Measurements from ENCODE around the gene INSYN2B.

GRCh38 chr5:169861934-169862333, 118.4 kb downstream of the INSYN2B start:
- TF ChIP-seq EP300 (IDR thresholded peaks at IDR 0.05) (no peak), POLR2A (IDR thresholded peaks at IDR 0.05) (no peak)
- TF ChIP-seq, protein P1, sequence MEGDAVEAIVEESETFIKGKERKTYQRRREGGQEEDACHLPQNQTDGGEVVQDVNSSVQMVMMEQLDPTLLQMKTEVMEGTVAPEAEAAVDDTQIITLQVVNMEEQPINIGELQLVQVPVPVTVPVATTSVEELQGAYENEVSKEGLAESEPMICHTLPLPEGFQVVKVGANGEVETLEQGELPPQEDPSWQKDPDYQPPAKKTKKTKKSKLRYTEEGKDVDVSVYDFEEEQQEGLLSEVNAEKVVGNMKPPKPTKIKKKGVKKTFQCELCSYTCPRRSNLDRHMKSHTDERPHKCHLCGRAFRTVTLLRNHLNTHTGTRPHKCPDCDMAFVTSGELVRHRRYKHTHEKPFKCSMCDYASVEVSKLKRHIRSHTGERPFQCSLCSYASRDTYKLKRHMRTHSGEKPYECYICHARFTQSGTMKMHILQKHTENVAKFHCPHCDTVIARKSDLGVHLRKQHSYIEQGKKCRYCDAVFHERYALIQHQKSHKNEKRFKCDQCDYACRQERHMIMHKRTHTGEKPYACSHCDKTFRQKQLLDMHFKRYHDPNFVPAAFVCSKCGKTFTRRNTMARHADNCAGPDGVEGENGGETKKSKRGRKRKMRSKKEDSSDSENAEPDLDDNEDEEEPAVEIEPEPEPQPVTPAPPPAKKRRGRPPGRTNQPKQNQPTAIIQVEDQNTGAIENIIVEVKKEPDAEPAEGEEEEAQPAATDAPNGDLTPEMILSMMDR (IDR thresholded peaks at IDR 0.05), result no peak

All from gastroesophageal sphincter (tissue), 3 donors.